PC-3 (cell line): ENCODE measurements around the gene CEACAM18. TPM values are rescaled to one million over a fixed set of nuclear protein-coding genes. Genes with fewer than 3 reads are reported as not detected.

Experiments used
- ATAC-seq: fragments of 200-7000 bp; cut with Tn5 transposase; 2 replicates; pipeline ENCODE4 v1.9.1; 2020; ENCODE audit warnings: mild to moderate bottlenecking, moderate library complexity
- BruUV-seq: library from RNA; stranded (reverse); fragments of 400-500 nt; replicated peaks from 2 replicates; lab custom pipeline; 2021; lab: Mats Ljungman, UMichigan
- CTCF ChIA-PET: fragments of 300-600 bp; sonication (Branson Sonifier 250); formaldehyde crosslinking; loops from one replicate; lab custom pipeline; 2022; ENCODE audit warnings: antibody characterized with exemption; lab: Charles Lee
- POLR2A ChIA-PET: fragments of 300-600 bp; sonication (Branson Sonifier 250); formaldehyde crosslinking; loops from one replicate; lab custom pipeline; 2022; ENCODE audit warnings: antibody characterized with exemption; ENCODE audit not compliant: unreplicated experiment; lab: Charles Lee
- DNase-seq: peaks from one replicate; pipeline ENCODE4 v3.0.0-alpha.2; 2015
- H2AFZ ChIP-seq: fragments of 300-600 bp; sonication (generic); 2 replicates; pipeline ENCODE4 v1.6.0; 2016; ENCODE audit warnings: antibody characterized with exemption, low read length
- H3F3A ChIP-seq: fragments of 300-600 bp; sonication (generic); one replicate; pipeline ENCODE4 v1.6.0; 2017; ENCODE audit warnings: antibody characterized with exemption, low read length, control low read depth, mild to moderate bottlenecking; ENCODE audit not compliant: unreplicated experiment
- H3K27ac ChIP-seq: fragments of 300-600 bp; sonication (generic); 2 replicates; pipeline ENCODE4 v1.5.1; 2016; ENCODE audit warnings: mild to moderate bottlenecking, low read length
- H3K27me3 ChIP-seq: fragments of 300-600 bp; sonication (generic); 2 replicates; pipeline ENCODE4 v1.6.1; 2016; ENCODE audit warnings: low read length, mixed read lengths
- H3K36me3 ChIP-seq: fragments of 300-600 bp; sonication (generic); 2 replicates; pipeline ENCODE4 v1.6.1; 2016; ENCODE audit warnings: low read depth, mixed run types, low read length, mixed read lengths
- H3K4me1 ChIP-seq: fragments of 300-600 bp; sonication (generic); 2 replicates; pipeline ENCODE4 v1.5.1; 2016; ENCODE audit warnings: low read length; ENCODE audit not compliant: insufficient read depth
- H3K4me2 ChIP-seq: fragments of 300-600 bp; sonication (generic); 2 replicates; pipeline ENCODE4 v1.6.0; 2016; ENCODE audit warnings: low read length
- H3K4me3 ChIP-seq: fragments of 300-600 bp; sonication (generic); 2 replicates; pipeline ENCODE4 v1.5.1; 2016; ENCODE audit warnings: mild to moderate bottlenecking, low read length, mixed read lengths
- H3K79me2 ChIP-seq: fragments of 300-600 bp; sonication (generic); 2 replicates; pipeline ENCODE4 v1.6.1; 2017; ENCODE audit warnings: low read length, mixed read lengths
- H3K9ac ChIP-seq: fragments of 300-600 bp; sonication (generic); 2 replicates; pipeline ENCODE4 v1.6.0; 2016; ENCODE audit warnings: mild to moderate bottlenecking, low read length
- H3K9me2 ChIP-seq: fragments of 300-600 bp; sonication (generic); replicated peaks from 2 replicates; pipeline ENCODE4 v1.6.1; 2016; ENCODE audit warnings: mixed run types, low read length, mixed read lengths
- H3K9me3 ChIP-seq: fragments of 300-600 bp; sonication (generic); 2 replicates; pipeline ENCODE4 v1.6.1; 2016; ENCODE audit warnings: low read length, mixed read lengths
- H4K20me1 ChIP-seq: fragments of 300-600 bp; sonication (generic); 2 replicates; pipeline ENCODE4 v1.6.1; 2016; ENCODE audit warnings: low read length, mixed read lengths
- EZH2 ChIP-seq: fragments of 300-600 bp; sonication (generic); IDR thresholded peaks from one replicate; pipeline ENCODE4 v1.6.1; 2017; ENCODE audit warnings: antibody characterized with exemption, mild to moderate bottlenecking, low read length; ENCODE audit not compliant: unreplicated experiment
- EZH2phosphoT487 ChIP-seq: fragments of 300-600 bp; sonication (generic); IDR thresholded peaks from 2 replicates; pipeline ENCODE4 v1.6.1; 2018; ENCODE audit warnings: mild to moderate bottlenecking, antibody characterized with exemption, low read length, borderline replicate concordance
- intact Hi-C: fragments of 100-400 bp; cut with micrococcal nuclease; formaldehyde crosslinking; loops from 2 replicates; pipeline ENCODE4 v1.9.0; 2023
- total RNA-seq: library from RNA; depleted of rRNA; stranded (reverse); fragments of >200 nt; gene quantifications from 2 replicates; pipeline ENCODE4 v1.2.3, GENCODE V29; 2014
- TF ChIP-seq, protein P1 (sequence below): fragments of 300-600 bp; sonication (generic); conservative IDR thresholded peaks from 2 replicates; pipeline ENCODE4 v1.5.1; 2017; ENCODE audit warnings: antibody characterized with exemption, low read depth, mild to moderate bottlenecking, low read length

The CEACAM18 gene
- total RNA-seq, 1 experiment from 2014 or later = not detected

- Histone ChIP-seq H3K4me3 (no peak overlapping the region), H2AFZ (no peak overlapping the region), H3K4me2 (no peak overlapping the region), H3K27me3 (peaks cover 20% of the 10 kb centered on the region; the same call in 1 of the 2 replicates), H3K36me3 (no peaks in the 10 kb centered on the region), H3K79me2 (no peaks in the 10 kb centered on the region), H3F3A (no peaks in the 10 kb centered on the region), H3K9me2 (no peaks in the 10 kb centered on the region), H3K9me3 (no peaks in the 10 kb centered on the region), H3K27ac (no peak overlapping the region), H3K4me1 (peaks cover 8% of the 10 kb centered on the region), H3K9ac (no peak overlapping the region), H4K20me1 (no peaks in the 10 kb centered on the region)
- ATAC-seq (no peak), DNase-seq (no peak)
- no TSS peak for BruUV-seq
- ChIA-PET POLR2A (interaction anchor here (0.6 kb wide), 1 partner anchor 11 kb away, joined by 3 read pairs; no protein-coding TSS in a partner anchor), CTCF (interaction anchor here (0.7 kb wide), 1 partner anchor 175 kb away, joined by 4 read pairs; no protein-coding TSS in a partner anchor)
- intact Hi-C loops = no loop called here
- TF ChIP-seq EZH2 (no peak), EZH2phosphoT487 (no peak)
- TF ChIP-seq, protein P1, sequence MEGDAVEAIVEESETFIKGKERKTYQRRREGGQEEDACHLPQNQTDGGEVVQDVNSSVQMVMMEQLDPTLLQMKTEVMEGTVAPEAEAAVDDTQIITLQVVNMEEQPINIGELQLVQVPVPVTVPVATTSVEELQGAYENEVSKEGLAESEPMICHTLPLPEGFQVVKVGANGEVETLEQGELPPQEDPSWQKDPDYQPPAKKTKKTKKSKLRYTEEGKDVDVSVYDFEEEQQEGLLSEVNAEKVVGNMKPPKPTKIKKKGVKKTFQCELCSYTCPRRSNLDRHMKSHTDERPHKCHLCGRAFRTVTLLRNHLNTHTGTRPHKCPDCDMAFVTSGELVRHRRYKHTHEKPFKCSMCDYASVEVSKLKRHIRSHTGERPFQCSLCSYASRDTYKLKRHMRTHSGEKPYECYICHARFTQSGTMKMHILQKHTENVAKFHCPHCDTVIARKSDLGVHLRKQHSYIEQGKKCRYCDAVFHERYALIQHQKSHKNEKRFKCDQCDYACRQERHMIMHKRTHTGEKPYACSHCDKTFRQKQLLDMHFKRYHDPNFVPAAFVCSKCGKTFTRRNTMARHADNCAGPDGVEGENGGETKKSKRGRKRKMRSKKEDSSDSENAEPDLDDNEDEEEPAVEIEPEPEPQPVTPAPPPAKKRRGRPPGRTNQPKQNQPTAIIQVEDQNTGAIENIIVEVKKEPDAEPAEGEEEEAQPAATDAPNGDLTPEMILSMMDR = no peak
Measured at GRCh38 chr19:51485960-51486660, 7.8 kb downstream of the CEACAM18 start.

DNA sequence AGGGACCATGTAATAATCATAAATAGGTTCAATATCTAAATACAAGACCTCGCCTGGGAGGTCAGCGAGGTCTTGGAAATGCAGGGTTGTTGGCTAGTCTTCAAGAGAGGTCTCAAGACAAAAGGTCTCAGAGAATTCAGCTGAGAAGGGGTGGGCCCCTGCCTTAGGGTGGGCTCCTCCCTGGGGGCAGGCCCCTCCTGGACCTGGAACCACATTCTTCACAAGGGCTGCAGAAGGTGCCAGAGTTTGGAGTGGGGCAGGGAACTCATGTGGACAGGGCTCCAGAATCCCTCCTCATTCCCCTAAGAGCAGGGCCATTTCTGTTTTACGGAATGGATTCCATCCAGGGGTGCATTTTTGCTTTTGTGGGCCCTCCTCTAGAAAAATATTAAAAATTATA is 10.2 kb downstream of the CEACAM18 start:
- H3K4me3 ChIP-seq = no peak overlapping the region
- no peak overlapping the region for H2AFZ ChIP-seq
- POLR2A ChIA-PET = no interaction called here
- no peak for ATAC-seq
- H3K9me2 ChIP-seq = no peaks in the 10 kb centered on the region
- H3K36me3 ChIP-seq = no peaks in the 10 kb centered on the region
- CTCF ChIA-PET = interaction anchor here (0.5 kb wide), 1 partner anchor 168 kb away, joined by 3 read pairs; no protein-coding TSS in a partner anchor
- H3K9me3 ChIP-seq = no peaks in the 10 kb centered on the region
- no peaks in the 10 kb centered on the region for H3K79me2 ChIP-seq
- no peaks in the 10 kb centered on the region for H3F3A ChIP-seq
- H3K27ac ChIP-seq = no peak overlapping the region
- intact Hi-C loops = no loop called here
- TF ChIP-seq, protein P1 = no peak
- no peak for TF ChIP-seq EZH2
- no peak for TF ChIP-seq EZH2phosphoT487
- H4K20me1 ChIP-seq = no peaks in the 10 kb centered on the region
- BruUV-seq = no TSS peak
- peaks cover 8% of the 10 kb centered on the region for H3K4me1 ChIP-seq
- H3K4me2 ChIP-seq = no peak overlapping the region
- DNase-seq = no peak
- peaks cover 37% of the 10 kb centered on the region; the same call in 1 of the 2 replicates for H3K27me3 ChIP-seq
- H3K9ac ChIP-seq = no peak overlapping the region

GRCh38 chr19:51489113-51489512 is 10.8 kb downstream of the CEACAM18 start:
- intact Hi-C loops = no loop called here
- H3K4me3 ChIP-seq = no peak overlapping the region
- H3K79me2 ChIP-seq = no peaks in the 10 kb centered on the region
- DNase-seq (peak; percentile 44), ATAC-seq (no peak)
- no peaks in the 10 kb centered on the region for H4K20me1 ChIP-seq
- ChIA-PET CTCF (no interaction called here), POLR2A (no interaction called here)
- no TSS peak for BruUV-seq
- peaks cover 8% of the 10 kb centered on the region for H3K4me1 ChIP-seq
- no peaks in the 10 kb centered on the region for H3K9me3 ChIP-seq
- peaks cover 38% of the 10 kb centered on the region; the same call in 1 of the 2 replicates for H3K27me3 ChIP-seq
- no peak for TF ChIP-seq EZH2
- H2AFZ ChIP-seq = no peak overlapping the region
- no peaks in the 10 kb centered on the region for H3K36me3 ChIP-seq
- H3F3A ChIP-seq = no peaks in the 10 kb centered on the region
- H3K4me2 ChIP-seq = no peak overlapping the region
- H3K27ac ChIP-seq = no peak overlapping the region
- H3K9me2 ChIP-seq = no peaks in the 10 kb centered on the region
- H3K9ac ChIP-seq = no peak overlapping the region
